Camera-type eye (tissue), 1 donor: Measurements from ENCODE around the gene METTL21A. TPM values are rescaled to one million over a fixed set of nuclear protein-coding genes. Genes with fewer than 3 reads are reported as not detected.

Experiments
- total RNA-seq: library from RNA; depleted of rRNA; stranded (reverse); fragments of >200 nt; gene quantifications from one replicate; pipeline ENCODE4 v1.2.3, GENCODE V29; 2014

Gene METTL21A
- total RNA-seq: 31.9 TPM

DNA sequence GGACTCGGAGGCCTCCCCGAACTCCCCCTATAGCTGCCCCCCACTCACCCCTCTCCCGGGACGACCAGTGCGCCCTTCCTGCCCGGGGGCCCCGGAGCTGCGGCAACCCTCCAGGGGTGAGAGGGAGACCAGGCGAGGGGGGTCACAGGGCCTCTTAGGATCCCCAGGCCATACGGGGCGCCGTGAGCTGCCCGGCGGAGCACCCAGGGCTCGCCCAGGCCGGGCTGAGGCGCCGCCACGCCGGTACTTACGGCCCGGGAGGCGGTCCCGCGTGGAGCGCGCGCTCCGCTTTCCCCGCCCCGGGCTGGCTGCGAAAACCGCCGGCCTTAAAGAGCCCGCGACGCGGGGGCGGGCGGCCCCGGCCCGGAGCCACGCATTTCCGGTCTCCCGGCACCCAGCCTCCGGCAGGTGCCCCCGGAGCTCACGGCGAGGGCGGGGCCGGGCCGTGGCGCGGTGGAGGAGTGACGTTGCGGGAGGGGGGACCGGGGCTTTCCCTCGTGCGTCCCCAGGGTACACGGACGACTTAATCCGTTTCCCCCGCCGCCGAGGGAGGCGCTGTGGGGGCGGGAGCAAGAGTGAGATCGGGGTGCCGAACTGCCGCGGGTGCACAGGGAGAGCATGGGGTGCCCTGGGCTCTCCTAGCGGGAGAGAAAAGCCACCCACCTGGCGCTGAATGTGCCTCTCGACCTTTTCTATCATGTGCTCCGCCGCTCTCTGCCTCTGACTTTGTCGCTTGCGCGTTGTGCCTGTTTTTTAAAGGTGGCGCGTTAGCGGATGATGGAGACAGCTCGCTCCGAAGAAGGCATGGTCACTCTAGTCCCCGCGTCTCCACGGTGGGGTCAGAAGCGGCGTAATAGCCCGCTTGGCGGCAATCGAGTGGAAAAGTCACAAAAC, at the start of gene METTL21A:
TSS of gene METTL21A (minus strand) at position 381 of the 894 bp plus-strand sequence. CDS start 1,019 bp downstream, outside the sequence.

Other genes with a start within 250 kb of the METTL21A start
- 132 TPM for gene CREB1, start 95.4 kb downstream of the METTL21A start, total RNA-seq
- 17.6 TPM for gene CCNYL1, start 86.2 kb upstream of the METTL21A start, total RNA-seq
- gene FZD5, start 144.5 kb upstream of the METTL21A start, total RNA-seq: 57.2 TPM